ENCODE measurements around the gene OBSCN.
"Not testable (repeated sequence)": the region's sequence is repeated elsewhere in the genome, so short reads cannot be mapped to it uniquely, and the experiment has no call there.

Gene OBSCN

DNA sequence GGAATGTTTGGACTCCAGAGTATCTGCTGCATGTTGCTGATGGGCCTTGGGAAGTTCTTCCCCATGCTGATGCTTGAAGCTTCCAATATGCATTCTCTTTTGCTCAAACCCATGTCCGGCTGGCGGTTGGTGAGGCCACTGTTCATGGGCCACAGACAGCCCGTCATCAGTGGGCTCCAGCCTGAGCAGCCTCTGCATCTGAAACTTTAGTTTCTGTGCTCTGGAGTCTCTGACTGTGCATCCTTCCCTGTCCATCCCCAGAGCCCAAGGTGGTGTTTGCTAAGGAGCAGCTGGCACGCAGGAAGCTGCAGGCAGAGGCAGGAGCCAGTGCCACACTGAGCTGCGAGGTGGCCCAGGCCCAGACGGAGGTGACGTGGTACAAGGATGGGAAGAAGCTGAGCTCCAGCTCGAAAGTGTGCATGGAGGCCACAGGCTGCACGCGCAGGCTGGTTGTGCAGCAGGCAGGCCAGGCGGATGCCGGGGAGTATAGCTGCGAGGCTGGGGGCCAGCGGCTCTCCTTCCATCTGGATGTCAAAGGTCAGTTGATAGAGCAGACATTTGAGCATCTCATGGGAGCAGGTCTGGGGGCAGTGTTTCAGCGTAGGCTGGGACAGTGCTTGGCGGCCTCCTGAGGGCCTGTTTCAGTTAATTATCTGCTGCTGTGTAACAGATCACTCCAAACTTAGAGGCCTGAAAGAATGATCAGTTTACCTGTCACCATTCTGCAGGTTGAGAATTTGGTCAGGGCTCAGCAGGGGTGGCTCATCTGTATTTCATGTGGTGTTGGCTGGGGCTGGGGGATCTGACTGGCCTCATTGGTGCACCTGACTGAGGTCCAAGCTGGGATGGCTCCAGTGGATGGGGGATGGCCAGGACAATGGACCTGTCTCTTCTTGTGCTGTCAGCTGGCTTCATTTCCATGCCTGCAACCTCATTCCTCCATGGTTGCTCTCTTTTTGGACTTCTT is 16.6 kb downstream of the OBSCN start:
- CTCF ChIA-PET: interaction anchor here (0.6 kb wide), 1 partner anchor 131 kb away, joined by 4 read pairs; no protein-coding TSS in a partner anchor
- POLR2A ChIA-PET (ENCODE audit: low non-redundant PET): no interaction called here
- DNase-seq (ENCODE audit: low spot score): no peak

DNA sequence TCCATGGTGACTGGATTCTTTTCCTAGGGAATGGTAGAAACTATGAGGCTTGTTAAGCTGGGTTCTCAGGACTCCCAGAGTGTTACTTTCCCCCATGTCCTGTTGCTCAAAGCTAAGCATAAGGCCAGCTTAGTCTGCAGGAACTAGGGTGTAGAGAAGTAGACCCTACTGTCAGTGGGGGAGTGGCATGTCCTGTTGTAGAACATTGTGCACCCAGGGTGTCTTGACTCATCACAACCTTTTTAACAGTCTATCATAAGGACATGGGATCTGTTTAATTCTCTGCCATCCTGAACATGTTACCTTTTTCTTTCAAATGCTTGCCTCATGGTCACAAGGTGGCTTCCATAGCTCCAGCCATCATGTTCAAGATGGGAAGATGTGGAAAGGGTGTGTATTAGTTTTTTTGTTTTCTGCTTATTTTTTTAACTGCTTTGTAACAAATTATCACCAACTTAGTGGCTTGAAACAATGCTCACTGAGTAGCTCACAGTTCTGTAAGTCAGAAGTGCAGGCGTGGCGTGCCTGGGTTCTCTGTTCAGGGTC is 17.4 kb downstream of the OBSCN start:
- no peak overlapping the region for H3K27ac ChIP-seq
- TF ChIP-seq, protein P1, sequence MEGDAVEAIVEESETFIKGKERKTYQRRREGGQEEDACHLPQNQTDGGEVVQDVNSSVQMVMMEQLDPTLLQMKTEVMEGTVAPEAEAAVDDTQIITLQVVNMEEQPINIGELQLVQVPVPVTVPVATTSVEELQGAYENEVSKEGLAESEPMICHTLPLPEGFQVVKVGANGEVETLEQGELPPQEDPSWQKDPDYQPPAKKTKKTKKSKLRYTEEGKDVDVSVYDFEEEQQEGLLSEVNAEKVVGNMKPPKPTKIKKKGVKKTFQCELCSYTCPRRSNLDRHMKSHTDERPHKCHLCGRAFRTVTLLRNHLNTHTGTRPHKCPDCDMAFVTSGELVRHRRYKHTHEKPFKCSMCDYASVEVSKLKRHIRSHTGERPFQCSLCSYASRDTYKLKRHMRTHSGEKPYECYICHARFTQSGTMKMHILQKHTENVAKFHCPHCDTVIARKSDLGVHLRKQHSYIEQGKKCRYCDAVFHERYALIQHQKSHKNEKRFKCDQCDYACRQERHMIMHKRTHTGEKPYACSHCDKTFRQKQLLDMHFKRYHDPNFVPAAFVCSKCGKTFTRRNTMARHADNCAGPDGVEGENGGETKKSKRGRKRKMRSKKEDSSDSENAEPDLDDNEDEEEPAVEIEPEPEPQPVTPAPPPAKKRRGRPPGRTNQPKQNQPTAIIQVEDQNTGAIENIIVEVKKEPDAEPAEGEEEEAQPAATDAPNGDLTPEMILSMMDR (conservative IDR thresholded peaks at IDR 0.05; ENCODE audit: low read depth): no peak
- POLR2A ChIA-PET (ENCODE audit: low non-redundant PET): no interaction called here
- no peak for DNase-seq (ENCODE audit: low spot score)
- CTCF ChIA-PET: interaction anchor here (0.6 to 0.7 kb wide), 3 partner anchors 21 to 132 kb away, joined by 3 to 4 read pairs (median 3); no protein-coding TSS in a partner anchor

More for the DNA sequence above, 16.6 kb downstream of the OBSCN start:
- H3K27ac ChIP-seq: no peak overlapping the region
- TF ChIP-seq, protein P1 (conservative IDR thresholded peaks at IDR 0.05; ENCODE audit: low read depth): no peak

DNA sequence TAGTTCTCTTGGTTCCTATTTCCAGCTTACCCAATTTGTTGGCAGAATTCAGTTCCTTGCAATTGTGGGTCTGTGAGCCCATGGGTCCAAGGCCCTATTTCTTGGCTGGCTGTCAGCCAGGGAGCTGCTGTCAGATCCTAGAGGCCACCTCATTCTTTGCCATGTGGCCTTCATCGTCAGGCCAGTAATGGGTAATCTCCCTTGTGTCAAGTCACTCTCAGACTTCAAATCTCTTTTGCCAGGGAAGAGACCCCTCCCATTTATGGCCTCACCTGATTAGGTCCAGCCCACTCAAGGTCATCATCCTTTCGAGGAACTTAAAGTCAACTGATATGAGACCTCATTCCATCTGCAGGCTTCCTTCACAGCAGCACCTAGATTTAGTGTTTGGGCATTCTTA is 17.9 kb downstream of the OBSCN start:
- ChIA-PET CTCF (interaction anchor here (0.6 to 0.7 kb wide), 2 partner anchors 21 to 26 kb away, joined by 3 read pairs; no protein-coding TSS in a partner anchor), POLR2A (ENCODE audit: low non-redundant PET) (no interaction called here)
- TF ChIP-seq, protein P1 (conservative IDR thresholded peaks at IDR 0.05; ENCODE audit: low read depth): no peak
- no peak overlapping the region for H3K27ac ChIP-seq
- no peak for DNase-seq (ENCODE audit: low spot score)

DNA sequence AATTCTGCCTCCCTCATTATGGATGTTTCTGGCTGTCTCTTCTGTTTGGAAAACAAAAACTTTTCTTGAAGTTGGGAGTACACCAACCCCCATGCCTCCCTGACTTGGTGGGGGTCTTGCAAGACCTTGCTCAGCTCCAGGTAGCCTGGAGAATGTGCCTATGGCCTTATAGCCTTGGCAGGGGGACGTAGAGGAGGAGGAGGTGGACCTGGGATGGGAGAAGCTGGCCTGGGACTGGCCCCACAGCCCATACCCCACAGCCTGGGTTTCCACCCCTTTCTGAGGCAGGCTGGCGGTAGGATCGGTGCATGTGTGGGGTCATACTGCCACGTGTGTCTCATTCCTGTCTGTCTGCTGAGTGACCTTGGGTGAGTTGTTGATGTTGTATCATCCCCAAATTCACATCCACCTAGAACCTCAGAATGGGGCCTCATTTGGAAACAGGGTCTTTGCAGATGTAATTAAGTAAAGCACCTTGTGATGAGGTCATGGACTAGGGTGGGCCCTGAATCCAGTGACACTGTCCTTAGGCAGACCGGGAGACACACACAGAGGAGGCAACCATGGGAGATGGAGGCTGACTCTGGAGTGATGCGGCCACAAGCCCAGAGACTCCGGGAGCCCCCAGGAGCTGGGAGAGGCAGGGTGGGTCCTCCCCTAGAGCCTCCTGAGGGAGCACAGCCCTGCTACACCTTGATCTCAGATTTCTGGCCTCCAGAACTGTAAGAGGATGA is 18.5 kb downstream of the OBSCN start:
- POLR2A ChIA-PET (ENCODE audit: low non-redundant PET): no interaction called here

DNA sequence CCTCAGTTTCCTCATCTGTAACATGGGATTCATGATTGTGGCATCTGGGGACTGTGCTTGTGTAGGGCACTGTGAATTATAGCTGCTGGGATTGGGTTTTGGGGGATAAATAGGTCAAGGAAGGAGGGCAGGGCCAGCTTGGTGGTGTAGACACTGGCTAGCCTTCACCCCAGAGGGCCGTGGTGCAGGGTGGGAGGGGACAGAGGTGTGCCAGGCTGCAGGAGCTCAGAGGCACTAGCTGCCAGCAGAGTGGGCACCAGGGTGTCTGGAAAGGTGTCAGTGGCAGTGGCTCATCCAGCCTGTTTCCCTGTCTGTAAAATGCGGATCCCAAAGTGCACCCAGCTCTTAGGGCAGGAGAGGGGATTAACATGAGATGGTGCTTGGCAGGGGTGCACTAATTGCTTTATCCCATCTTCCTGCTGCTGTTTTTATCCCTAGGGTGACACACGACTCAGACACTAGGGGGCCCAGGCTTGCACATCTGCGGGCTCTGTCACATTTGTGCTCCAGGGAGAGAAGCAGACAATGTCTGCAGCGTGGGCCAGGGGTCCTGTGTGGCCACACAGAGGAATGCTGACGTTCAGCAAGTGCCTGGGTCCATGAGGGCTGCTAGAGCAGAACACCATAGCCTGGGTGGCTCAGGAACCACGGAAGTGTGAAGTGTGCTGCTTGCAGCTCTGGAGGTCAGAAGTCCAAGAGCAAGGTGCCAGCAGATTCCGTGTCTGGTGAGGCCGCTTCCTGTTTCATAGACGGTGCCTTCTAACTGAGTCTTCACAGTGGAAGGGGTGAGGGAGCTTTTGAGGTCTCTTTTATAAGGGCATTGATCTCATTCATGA is 19.3 kb downstream of the OBSCN start:
- TF ChIP-seq, protein P1 (conservative IDR thresholded peaks at IDR 0.05; ENCODE audit: low read depth): no peak
- ChIA-PET CTCF (interaction anchor here (1.6 kb wide), 1 partner anchor 13 kb away, joined by 9 read pairs; no protein-coding TSS in a partner anchor), POLR2A (ENCODE audit: low non-redundant PET) (no interaction called here)
- peak overlapping the region; percentile 98 for H3K27ac ChIP-seq
- no peak for DNase-seq (ENCODE audit: low spot score)

More for the DNA sequence above, 18.5 kb downstream of the OBSCN start:
- no peak for DNase-seq (ENCODE audit: low spot score)
- TF ChIP-seq, protein P1 (conservative IDR thresholded peaks at IDR 0.05; ENCODE audit: low read depth): no peak
- peak overlapping the region; percentile 98 for H3K27ac ChIP-seq
- CTCF ChIA-PET: interaction anchor here (1.6 kb wide), 1 partner anchor 12 kb away, joined by 9 read pairs; no protein-coding TSS in a partner anchor

DNA sequence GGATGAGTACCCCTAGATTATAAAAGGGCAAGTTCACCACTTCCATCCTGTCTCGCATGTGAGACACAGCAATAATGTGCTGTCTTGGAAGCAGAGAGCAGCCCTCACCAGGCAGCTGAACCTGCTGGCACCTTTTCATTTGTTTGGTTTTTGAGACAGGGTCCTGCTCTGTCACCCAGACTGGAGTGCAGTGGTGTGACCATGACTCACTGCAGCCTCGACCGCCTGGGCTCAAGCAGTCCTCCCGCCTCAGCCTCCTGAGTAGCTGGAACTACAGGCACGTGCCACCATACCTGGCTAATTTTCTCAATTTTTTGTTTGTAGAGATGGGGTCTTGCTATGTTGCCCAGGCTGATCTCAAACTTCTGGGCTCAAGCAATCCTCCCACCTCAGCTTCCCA is 20.3 kb downstream of the OBSCN start:
- POLR2A ChIA-PET (ENCODE audit: low non-redundant PET); DNase-seq (ENCODE audit: low spot score): not testable (repeated sequence)
- CTCF ChIA-PET: interaction anchor here (0.6 to 1.6 kb wide), 2 partner anchors 14 to 229 kb away, joined by 5 to 9 read pairs; no protein-coding TSS in a partner anchor
- peak overlapping the region; percentile 98 for H3K27ac ChIP-seq
